Testis (tissue), 2 donors: ENCODE measurements around the gene CLDN14.

Experiments used
- CTCF ChIP-seq, 3 experiments: fragments of 450-650 bp in 2 of 3; fragments of 200-600 bp in 1 of 3; sonication (generic) in 1 of 3; IDR thresholded peaks; one replicate each; pipeline ENCODE4 v1.5.1; 2016 to 2019; ENCODE audit warnings: antibody characterized with exemption in 3 of 3, mild to moderate bottlenecking in 2 of 3, moderate library complexity in 1 of 3
- POLR2A ChIP-seq: fragments of 450-650 bp; IDR thresholded peaks from one replicate; pipeline ENCODE4 v1.6.1; 2017; ENCODE audit warnings: antibody characterized with exemption, mild to moderate bottlenecking, moderate library complexity

GRCh38 chr21:36419996-36420395 lies 59.9 kb downstream of the CLDN14 start:
- TF ChIP-seq POLR2A: no peak
- TF ChIP-seq CTCF (IDR thresholded peaks at IDR 0.05): peak; percentile 58 to 81 (median 80)
